ENCODE data around the gene COA5.
"Not testable (repeated sequence)": the region's sequence is repeated elsewhere in the genome, so short reads cannot be mapped to it uniquely, and the experiment has no call there.

COA5 gene

DNA sequence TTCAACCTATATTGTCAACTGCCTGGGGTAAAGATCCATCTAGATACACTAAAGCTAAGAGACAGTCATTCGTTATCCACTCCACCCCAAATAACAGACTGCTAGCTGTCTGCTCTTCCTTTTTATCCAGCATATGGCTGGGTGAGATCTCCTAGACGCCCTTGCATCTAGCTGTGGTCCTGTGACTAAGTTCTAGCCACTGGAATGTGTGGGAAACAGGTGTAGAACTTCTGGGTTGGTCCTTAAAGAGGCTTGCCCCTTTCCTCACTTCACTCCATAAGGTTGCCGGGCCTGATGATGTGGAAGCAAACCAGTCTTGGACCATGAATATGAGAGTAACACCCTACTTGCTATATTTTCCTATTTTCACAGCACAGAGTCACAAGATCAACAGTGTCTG is 3.2 kb downstream of the COA5 start:
- DNase-seq = no peak

- DNase-seq = peak; percentile 40
Observed at GRCh38 chr2:98604547-98604946, 3.8 kb downstream of the COA5 start.

GRCh38 chr2:98601532-98602132 is 6.7 kb downstream of the COA5 start:
- DNase-seq = no peak

DNA sequence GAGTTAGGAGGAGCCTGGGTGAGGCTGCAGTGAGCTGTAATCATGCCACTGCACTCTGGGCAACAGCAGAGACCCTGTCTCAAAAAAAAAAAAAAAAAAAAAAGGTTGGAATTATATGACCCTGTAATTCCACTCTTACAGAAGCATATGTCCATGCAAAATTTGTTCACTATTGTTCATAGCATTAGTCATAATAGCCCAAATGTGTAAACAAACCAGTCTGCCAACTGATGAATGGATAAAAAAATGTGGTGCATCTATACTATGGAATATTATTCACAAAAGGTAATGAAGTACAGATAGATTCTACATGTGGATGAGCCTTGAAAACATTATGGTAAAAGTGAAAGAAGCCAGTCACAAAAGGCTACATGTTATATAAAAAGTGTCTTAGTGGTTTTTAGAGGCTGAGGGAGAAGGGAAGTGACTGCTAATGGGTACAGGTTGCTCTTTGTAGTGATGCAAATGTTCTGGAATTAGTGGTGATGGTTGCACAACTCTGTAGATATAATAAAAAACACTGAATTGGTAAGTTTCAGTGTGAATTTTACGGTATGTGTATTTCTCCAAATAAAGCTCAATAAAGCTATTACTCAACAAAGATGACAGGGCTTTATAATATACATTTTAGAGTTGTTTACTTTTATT is 9.4 kb downstream of the COA5 start:
- no peak for DNase-seq

GRCh38 chr2:98594665-98595064 is 13.6 kb downstream of the COA5 start:
- not testable (repeated sequence) for DNase-seq

- no peak for DNase-seq
Observed at GRCh38 chr2:98592565-98592964, 15.7 kb downstream of the COA5 start.

DNA sequence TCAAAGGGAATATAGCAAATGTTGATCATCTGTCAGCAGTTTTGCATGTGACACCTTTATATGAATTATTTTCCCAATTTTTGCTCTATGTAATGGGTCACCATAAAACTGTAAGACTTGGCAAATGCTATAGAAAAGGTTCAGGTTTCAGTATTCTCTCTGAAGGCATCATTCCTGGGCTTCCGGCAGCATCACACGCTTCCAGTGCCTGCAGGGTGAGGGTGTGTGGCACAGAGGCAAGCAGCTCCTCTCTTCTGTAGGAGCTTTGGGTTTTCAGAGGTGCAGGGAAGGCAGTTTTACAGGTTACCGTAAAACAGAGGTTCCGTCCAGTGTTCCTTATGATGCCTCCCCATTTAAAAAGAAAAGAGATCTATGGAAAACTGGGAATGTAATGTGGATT is 18.8 kb downstream of the COA5 start:
- no peak for DNase-seq

- DNase-seq = no peak
Observed at GRCh38 chr2:98588880-98589431, 19.4 kb downstream of the COA5 start.

GRCh38 chr2:98586551-98587140 is 21.7 kb downstream of the COA5 start:
- DNase-seq = no peak

- no peak for DNase-seq
Observed at GRCh38 chr2:98585386-98585785, 22.9 kb downstream of the COA5 start.

GRCh38 chr2:98583816-98584618 is 24.3 kb downstream of the COA5 start:
- no peak for DNase-seq

DNA sequence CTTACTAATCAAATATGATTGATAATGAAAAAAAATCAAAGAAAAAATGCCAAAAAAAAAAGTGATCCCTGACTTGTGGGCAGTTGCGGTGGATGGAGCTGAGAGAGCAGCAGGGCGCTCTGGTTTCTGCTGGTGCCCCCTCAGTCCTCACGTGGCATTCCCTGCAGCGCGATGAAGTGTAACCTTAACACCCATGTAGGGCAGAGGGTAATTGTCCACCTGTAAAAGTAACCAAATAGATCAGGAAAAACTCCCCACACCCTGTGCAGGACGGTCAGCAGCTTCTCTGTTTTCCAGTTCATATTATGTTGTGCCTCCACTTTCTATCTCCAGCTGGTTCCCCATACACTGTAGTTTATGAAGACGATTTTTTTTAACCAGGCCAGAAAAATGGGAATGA is 25.0 kb downstream of the COA5 start:
- no peak for DNase-seq

DNA sequence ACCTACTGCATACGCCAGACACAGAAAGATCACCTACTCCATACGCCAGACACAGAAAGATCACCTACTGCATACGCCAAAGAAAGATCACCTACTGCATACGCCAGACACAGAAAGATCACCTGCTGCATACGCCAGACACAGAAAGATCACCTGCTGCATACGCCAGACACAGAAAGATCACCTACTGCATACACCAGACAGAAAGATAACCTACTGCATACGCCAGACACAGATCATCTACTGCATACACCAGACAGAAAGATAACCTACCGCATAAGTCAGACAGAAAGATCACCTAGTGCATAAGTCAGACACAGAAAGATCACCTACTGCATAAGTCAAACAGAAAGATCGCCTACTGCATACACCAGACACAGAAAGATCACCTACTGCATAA is 25.8 kb downstream of the COA5 start:
- no peak for DNase-seq

DNA sequence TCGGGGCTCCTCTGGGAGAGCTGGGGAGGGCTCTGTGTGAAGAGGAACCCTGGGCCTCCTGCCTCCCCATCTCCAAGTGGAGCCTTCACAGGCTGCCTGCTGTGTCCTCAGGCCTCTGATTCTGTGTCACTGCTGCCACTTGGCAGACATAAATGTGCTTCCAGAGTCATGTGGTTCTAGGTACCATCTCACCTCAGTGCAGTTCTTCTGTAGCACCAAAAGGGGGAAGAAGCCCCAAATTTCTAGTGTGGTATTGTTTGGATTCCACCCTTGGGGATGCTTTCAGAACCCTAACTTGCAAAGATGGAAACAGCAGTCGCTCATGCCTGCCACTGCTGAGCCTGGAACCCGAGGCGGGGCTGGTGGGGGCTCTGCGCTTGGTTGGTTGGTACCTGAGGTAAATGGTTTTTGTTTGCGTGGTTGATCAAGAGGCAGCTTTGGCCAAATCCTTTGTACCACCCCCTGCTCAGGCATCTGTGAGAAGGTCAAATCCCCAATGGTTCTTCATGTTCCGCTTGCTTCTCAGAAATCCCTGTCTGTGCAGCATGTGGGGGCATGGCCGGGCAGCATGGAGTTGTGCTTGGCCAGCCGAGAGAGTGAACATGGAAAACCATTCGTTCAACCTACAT is 27.5 kb downstream of the COA5 start:
- DNase-seq = no peak

- no peak for DNase-seq
Observed at GRCh38 chr2:98579926-98580325, 28.4 kb downstream of the COA5 start.

DNA sequence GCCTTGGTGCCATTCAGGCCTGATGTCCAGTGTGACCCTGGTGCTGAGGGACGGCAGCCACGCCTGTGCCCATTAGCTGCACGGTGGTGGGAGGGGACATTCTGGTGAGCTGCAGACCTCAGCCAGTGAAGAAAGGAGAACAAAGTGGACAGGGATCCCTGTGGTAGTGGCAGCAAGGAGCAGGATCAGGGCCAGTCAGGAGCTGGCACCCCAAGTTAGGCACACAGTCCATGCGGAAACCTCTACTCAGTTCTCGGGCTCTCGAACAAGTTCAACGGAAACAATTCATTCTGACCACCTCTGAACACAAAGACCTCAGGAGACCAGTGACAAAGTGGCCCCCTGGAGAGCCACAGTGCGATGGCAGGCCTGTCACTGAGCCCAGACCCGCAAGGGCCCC is 30.1 kb downstream of the COA5 start:
- no peak for DNase-seq

DNA sequence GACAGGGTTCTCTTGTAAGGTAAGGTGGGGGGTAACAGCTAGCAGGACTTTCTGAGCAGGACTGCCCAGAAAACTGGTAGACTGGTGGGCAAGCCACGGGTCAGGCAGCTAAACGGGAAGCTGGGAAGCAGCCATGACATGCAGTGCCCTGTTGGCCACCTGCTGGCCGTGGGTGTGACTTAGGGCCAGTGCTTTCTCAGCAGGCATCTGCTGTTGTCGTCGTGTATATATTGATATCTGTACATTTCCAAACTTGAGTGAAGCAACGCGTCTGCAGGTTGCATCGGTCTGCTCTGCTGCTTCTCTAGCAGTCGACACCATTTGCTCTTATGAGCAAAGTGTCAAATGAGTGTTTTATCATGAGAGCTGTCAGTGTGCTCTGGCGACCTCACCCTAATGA is 31.0 kb downstream of the COA5 start:
- DNase-seq = no peak

DNA sequence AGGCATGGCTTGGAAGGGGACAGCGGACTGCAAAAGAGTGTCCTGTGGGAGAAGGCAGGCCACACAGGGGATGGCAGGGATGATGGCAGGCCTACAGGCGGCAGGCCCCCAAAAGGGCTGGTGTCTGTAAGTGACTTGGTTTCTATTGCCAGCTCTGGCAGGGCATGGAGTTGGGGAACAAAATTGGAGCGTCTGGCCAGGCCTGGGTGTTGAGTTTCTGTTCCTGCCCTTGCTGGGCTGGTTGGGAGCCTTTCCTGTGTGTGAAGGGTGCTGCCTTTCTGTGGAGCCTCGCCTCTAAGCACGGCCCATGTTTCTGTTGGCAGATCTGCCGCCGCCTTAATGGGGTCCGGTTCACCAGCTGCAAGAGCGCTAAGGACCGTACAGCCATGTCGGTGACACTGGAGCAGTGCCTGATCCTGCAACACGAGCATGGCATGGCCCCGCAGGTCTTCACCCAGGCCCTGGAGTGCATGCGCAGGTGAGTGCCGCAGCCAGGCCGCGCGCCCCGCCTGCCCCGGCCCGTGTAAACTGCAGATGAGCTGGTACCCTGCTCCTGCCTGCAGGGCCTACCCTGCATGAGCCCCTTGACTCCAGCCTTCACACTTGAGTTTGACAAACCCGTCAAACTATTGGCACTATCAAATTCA is 31.5 kb downstream of the COA5 start:
- DNase-seq = no peak

- no peak for DNase-seq
Observed at GRCh38 chr2:98573426-98573825, 34.9 kb downstream of the COA5 start.

GRCh38 chr2:98572676-98573075 is 35.6 kb downstream of the COA5 start:
- no peak for DNase-seq

DNA sequence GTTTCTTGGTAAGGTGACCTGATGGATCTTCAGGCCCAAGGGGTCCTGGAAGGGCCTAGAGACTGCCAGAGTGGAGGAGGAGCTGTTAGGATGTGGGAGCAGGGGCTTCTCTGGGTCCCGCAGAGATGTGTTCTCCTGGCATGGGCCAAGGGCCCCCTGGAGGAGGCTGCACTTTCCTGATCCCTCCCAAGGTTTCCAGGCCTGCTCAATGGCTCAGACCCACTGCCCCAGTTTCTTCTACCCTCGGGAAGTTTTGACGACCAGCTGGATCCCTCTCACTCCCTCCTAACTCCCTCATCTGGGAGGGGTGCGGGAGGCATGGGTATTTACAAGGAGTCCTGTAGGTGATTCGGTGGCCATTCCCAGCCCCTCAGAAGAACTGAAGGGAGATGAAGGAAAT is 36.1 kb downstream of the COA5 start:
- no peak for DNase-seq

- no peak for DNase-seq
Observed at GRCh38 chr2:98571796-98572195, 36.5 kb downstream of the COA5 start.
